ENCODE measurements around the gene FADS3. TPM values are rescaled to one million over a fixed set of nuclear protein-coding genes. Genes with fewer than 3 reads are reported as not detected.

Gene FADS3
- total RNA-seq, 1 donor from 2014 or later = 10.1 TPM

DNA sequence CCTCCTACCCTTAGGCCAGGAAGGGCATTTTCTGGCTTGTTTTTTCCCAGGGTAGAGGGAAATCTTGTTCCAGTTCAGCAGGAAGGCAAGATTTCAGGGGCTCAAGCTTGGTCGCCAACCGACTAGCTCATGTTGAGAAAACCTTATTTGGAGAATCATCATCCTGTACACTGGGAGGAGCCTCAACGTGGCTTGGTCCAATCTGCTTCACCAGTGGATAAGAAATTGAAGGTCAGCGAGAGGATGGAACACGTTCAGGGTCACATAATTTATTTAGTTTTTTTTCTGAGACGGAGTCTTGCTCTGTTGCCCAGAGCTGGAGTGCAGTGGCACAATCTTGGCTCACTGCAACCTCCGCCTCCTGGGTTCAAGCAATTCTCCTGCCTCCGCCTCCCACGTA is 42.7 kb downstream of the FADS3 start:
- H3K4me1 ChIP-seq = no peaks in the 10 kb centered on the region
- peaks cover 21% of the 10 kb centered on the region for H3F3A ChIP-seq (ENCODE audit: low read depth)
- peaks cover 19% of the 10 kb centered on the region for H3K36me3 ChIP-seq
- no peak overlapping the region for H3K4me3 ChIP-seq
- no peaks in the 10 kb centered on the region for H3K27me3 ChIP-seq
- H3K9me3 ChIP-seq (ENCODE audit: low read depth) = no peaks in the 10 kb centered on the region
- Mint-ChIP-seq H3K27me3 (ENCODE audit: insufficient read depth, low read depth) (peaks cover 2% of the 10 kb centered on the region), H3K27ac (no peak overlapping the region), H3K4me3 (no peak overlapping the region), H3K4me1 (no peaks in the 10 kb centered on the region), H3K36me3 (peaks cover 43% of the 10 kb centered on the region), H3K9me3 (no peaks in the 10 kb centered on the region)
- H3K9ac ChIP-seq = no peak overlapping the region
- TF ChIP-seq EZH2 (IDR thresholded peaks at IDR 0.05) (no peak), EZH2phosphoT487 (IDR thresholded peaks at IDR 0.05) (no peak)
- TF ChIP-seq, protein P1, sequence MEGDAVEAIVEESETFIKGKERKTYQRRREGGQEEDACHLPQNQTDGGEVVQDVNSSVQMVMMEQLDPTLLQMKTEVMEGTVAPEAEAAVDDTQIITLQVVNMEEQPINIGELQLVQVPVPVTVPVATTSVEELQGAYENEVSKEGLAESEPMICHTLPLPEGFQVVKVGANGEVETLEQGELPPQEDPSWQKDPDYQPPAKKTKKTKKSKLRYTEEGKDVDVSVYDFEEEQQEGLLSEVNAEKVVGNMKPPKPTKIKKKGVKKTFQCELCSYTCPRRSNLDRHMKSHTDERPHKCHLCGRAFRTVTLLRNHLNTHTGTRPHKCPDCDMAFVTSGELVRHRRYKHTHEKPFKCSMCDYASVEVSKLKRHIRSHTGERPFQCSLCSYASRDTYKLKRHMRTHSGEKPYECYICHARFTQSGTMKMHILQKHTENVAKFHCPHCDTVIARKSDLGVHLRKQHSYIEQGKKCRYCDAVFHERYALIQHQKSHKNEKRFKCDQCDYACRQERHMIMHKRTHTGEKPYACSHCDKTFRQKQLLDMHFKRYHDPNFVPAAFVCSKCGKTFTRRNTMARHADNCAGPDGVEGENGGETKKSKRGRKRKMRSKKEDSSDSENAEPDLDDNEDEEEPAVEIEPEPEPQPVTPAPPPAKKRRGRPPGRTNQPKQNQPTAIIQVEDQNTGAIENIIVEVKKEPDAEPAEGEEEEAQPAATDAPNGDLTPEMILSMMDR (IDR thresholded peaks at IDR 0.05) = no peak
- peaks cover 41% of the 10 kb centered on the region for H4K20me1 ChIP-seq (ENCODE audit: low read depth)
- no peak overlapping the region for H2AFZ ChIP-seq (replicated peaks)
- no peak overlapping the region for H3K4me2 ChIP-seq
- H3K79me2 ChIP-seq (ENCODE audit: low read depth) = peaks cover 38% of the 10 kb centered on the region
- no peak overlapping the region for H3K27ac ChIP-seq
- DNase-seq (ENCODE audit: low spot score) = no peak

DNA sequence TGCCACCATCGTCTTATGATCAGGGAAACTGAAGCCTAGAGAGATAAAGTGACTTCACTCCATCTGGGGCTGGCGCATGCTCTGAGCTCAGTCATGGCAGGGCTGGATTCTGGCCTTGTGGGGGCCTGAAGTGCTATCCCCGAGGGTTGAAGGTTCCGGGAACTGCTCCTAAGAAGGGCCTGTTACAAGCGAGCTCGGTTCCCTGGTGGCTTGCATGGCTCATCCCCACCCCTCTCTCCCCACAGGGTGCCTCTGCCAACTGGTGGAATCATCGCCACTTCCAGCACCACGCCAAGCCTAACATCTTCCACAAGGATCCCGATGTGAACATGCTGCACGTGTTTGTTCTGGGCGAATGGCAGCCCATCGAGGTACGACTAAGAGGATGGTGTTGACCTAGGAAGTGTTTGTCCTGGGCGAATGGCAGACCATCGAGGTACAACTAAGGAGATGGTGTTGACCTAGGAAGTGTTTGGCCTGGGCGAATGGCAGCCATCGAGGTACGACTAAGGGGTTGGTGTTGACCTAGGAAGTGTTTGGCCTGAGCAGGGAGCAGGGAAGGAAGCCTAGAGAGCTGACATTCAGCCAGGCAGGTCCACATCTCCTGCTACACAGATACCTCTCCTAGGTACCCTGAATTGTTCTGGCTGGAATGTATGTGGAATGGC is 43.3 kb downstream of the FADS3 start:
- Histone ChIP-seq H3K9me3 (ENCODE audit: low read depth) (no peaks in the 10 kb centered on the region), H3F3A (ENCODE audit: low read depth) (peaks cover 27% of the 10 kb centered on the region), H4K20me1 (ENCODE audit: low read depth) (peaks cover 42% of the 10 kb centered on the region), H3K27ac (no peak overlapping the region), H3K27me3 (no peaks in the 10 kb centered on the region), H3K4me3 (no peak overlapping the region), H3K36me3 (peaks cover 19% of the 10 kb centered on the region), H3K79me2 (ENCODE audit: low read depth) (peaks cover 44% of the 10 kb centered on the region), H2AFZ (replicated peaks) (no peak overlapping the region), H3K4me2 (no peak overlapping the region), H3K4me1 (no peaks in the 10 kb centered on the region), H3K9ac (no peak overlapping the region)
- Mint-ChIP-seq H3K36me3 (peaks cover 45% of the 10 kb centered on the region), H3K4me3 (no peak overlapping the region), H3K9me3 (no peaks in the 10 kb centered on the region), H3K4me1 (no peaks in the 10 kb centered on the region), H3K27me3 (ENCODE audit: insufficient read depth, low read depth) (peaks cover 2% of the 10 kb centered on the region), H3K27ac (no peak overlapping the region)
- TF ChIP-seq EZH2 (IDR thresholded peaks at IDR 0.05) = no peak
- DNase-seq (ENCODE audit: low spot score) = no peak

DNA sequence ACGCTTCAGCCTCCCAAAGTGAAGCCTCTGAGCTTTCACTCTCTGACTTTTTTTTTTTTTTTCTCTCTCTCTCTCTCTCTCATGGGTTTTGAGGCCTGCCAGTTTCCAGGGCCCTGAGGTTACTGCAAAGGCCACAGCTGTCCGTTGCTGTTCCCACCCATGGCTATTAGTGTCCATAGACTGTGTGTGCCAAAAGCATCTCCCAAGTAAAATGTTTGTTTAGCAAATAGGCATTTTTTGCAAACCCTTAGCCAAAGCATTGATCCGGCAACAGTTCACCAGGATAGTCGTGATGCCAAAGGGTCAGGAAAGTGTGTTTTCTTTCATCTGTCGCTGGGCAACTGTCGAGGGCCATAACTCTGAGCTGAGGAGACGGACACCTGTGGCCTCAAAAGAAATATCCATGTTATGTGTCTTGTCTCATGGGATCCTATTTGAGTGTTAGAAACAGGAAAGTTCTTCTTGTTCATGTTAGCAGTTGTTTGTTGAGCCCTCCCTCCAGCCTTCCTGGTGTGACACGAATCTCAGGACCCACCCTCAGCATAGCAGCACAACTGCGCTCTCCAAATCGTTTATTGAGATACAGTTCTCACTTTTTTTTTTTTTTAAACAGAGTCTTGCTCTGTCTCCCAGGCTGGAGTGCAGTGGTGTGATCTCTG is 44.9 kb downstream of the FADS3 start:
- Mint-ChIP-seq H3K9me3 (no peaks in the 10 kb centered on the region), H3K4me1 (no peaks in the 10 kb centered on the region), H3K4me3 (no peak overlapping the region), H3K27me3 (ENCODE audit: insufficient read depth, low read depth) (peaks cover 2% of the 10 kb centered on the region), H3K27ac (no peak overlapping the region), H3K36me3 (peaks cover 44% of the 10 kb centered on the region)
- Histone ChIP-seq H3K9ac (no peak overlapping the region), H3K36me3 (peaks cover 19% of the 10 kb centered on the region), H3K27me3 (no peaks in the 10 kb centered on the region), H4K20me1 (ENCODE audit: low read depth) (peaks cover 30% of the 10 kb centered on the region), H3K27ac (no peak overlapping the region), H3K4me3 (no peak overlapping the region), H2AFZ (replicated peaks) (no peak overlapping the region), H3K4me1 (no peaks in the 10 kb centered on the region), H3K9me3 (ENCODE audit: low read depth) (no peaks in the 10 kb centered on the region), H3K79me2 (ENCODE audit: low read depth) (peaks cover 54% of the 10 kb centered on the region), H3F3A (ENCODE audit: low read depth) (peaks cover 25% of the 10 kb centered on the region), H3K4me2 (no peak overlapping the region)
- DNase-seq (ENCODE audit: low spot score) = no peak
- TF ChIP-seq, protein P1 (IDR thresholded peaks at IDR 0.05) = no peak
- TF ChIP-seq EZH2 (IDR thresholded peaks at IDR 0.05) = no peak
- no peak for TF ChIP-seq EZH2phosphoT487 (IDR thresholded peaks at IDR 0.05)
